GDM1 (cell line): Measurements from ENCODE around the gene SIK3.

Experiments
- DNase-seq: peaks from one replicate; lab custom pipeline; 2025; lab: John Stamatoyannopoulos, UW

The SIK3 gene

DNA sequence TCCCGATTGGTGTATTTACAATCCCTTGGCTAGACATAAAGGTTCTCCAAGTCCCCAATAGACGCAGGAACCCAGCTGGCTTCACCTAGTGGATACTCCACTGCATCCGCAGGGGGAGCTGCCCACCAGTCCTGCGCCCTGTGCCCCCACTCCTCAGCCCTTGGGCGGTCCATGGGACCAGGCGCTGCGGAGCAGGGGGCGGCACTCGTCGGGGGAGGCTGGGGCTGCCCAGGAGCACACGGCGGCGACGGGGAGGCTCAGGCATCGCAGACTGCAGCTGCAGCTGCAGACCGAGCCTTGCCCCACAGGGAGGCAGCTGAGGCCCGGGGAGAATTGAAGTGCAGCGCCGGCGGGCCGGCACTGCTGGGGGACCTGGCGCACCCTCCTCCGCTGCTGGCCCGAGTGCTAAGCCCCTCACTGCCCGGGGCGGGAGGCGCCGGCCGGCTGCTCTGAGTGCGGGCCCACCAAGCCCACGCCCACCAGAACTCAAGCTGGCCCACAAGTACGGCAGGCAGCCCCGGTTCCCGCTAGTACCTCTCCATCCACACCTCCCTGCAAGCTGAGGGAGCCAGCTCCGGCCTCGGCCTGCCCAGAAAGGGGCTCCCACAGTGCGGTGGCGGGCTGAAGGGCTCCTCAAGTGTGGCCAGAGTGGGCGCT is 12.2 kb upstream of the SIK3 start:
- DNase-seq: no peak

DNA sequence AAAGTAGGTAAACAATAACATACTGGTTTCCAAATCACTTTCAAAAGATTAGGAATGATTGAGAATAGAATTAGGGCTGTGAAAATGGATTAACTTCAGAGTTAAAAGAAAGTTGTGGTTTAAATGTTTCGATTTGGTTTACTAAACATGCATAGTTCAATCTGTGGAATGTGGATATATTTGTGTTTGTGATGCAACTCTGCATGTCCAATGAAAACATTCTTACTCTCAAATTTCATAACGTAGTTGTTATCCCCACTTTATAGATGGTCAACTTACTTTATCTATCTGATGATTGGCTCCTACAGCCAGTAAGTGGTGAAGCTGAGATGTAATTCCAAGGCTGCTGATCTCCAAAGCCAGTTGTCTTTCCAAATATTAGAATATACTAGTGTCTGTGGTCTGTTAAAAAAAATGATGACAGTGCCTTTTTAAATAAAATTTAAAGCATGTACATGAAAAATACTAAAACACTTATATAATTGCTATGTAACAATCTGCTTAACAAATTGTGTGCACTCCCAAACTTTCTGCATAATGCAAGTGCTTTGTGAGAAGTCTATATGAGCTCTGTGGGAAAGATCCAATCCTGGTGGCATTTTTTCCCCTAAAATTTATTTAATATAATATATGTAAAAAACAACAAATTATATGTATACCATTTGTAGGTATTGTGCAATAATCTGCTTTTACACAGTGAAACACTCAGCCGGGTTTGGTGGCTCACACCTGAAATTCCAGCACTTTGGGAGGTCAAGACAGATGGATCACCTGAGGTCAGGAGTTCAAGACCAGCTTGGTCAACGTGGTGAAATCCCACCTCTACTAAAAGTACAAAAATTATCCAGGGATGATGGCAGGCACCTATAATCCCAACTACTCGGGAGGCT is 9.7 kb upstream of the SIK3 start:
- no peak for DNase-seq

GRCh38 chr11:117100556-117100955 is 2.3 kb upstream of the SIK3 start:
- DNase-seq: no peak

GRCh38 chr11:117099696-117100095 is 1.5 kb upstream of the SIK3 start:
- no peak for DNase-seq

GRCh38 chr11:117097389-117098268 is 599 bp downstream of the SIK3 start:
- DNase-seq: no peak

DNA sequence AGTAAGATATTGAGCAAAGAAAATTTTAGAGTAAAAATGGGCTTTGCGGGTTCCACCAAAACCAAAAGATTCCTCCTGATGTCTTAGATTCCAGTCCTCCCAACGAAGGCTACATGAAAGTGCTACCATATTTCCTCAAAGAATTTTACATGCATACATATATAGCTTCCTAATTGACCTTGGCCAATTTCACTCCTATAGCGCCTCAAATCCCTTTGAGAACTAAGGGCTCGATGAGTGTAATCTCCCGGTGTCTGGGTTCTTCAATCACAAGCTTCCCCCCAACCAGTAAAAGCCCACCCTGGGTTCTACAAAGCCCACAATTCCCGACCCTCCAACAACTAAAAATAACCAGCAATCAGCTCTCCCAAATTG is 1.2 kb downstream of the SIK3 start:
- no peak for DNase-seq

DNA sequence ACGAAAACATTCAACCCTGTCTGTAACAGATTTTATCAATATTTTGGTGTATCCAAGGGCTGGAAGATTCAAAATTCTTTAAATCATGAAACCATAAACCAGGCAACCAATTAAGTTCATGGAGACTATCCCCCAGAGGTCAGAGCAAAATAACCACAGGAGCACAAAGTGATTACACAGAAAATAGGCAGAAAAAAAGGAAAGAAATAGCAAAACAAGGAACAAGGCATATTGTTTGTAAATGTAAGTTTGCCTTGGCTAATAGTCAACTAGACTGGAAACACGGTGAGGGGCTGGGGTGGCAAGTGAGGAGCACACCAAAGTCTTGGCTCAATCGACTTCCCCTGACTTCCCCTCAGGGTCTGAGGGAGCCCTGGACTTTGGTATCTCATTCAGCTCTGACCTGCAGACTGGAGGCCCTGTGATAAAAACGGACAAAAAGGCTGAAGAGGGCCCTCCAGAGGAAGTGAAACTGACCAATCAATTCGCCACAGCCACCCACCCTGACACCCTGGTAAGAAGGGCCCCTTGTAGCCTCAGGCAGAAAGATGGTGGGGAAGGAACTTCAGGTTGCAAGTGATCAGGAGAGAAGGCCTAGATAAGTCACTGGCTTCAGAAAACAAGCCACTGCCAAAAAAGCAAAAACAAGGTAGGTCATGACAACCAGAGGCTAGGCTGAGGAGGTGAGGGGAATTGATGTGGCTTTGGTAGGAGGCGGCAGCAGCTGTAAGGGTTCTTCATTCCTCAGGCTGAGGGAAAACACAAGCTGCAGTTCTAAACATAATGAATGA is 1.8 kb downstream of the SIK3 start:
- DNase-seq: no peak

DNA sequence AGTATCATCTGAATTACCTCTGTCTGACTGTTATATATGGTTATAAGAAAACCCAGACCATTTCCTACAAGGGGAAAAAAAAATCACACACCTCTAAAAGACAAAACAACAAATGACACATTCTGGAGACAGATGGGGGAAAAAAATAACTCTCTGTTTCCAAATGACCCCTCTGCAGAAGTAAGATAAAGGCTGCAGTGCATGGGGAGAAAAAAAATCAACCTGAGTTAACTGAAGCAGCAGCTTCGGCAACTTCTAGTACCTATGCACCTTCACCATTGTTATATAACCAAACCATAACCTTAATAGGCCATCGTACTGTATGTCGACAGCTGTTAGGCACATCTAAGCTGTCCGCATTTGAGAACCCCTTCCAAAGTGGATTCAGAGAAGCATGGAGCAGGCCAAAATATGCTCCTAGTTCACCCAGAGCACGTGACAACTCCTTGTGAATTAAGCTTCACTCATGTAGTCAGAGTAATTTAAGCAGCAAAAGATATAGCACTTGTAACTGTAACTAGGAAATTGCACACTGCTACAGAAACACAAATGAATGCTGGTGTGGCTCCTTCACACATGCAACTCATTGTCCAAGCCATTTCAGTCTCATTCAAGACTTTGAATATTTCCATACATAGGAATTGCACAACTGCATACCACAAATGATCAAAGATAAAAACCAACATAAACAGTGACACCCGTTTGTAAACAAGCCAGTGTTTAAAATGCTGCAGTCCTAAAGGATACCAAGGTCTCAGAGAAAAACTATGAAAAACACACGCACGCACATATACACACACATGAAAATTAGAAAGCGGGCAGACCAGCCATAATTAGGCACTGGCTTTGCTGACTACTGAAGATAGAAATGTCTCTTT is 2.7 kb downstream of the SIK3 start:
- no peak for DNase-seq

- no peak for DNase-seq
Measured at GRCh38 chr11:117094776-117095175, 3.5 kb downstream of the SIK3 start.

DNA sequence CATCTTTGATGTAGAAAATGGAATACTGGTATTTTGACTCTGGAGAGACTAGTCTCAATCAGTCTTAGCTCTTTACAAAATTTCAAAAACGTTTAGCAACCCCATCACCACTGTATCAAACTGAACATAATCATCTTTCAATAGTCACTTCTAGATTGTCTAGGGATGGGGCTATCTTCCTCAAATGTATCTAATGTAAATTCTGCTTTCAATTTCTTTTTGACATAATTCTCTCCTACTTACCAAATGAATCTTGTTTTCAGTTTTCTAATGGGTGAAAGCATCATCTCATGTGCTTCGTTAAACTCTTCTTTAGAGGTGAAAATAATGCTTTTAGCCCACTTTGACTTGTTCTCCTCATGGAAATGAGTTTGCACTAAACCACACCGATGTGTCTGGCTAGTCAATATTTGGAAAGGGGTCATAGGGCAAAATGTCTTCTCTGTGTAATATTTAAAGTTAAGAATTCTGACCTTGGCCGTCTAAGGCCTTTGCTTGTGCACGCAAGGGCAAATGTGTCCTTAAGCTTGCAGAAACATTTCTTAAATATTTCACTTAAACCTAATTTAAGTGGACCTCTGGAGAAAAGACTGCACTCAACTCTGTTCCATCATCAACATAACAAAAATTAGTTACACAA is 5.2 kb downstream of the SIK3 start:
- no peak for DNase-seq

DNA sequence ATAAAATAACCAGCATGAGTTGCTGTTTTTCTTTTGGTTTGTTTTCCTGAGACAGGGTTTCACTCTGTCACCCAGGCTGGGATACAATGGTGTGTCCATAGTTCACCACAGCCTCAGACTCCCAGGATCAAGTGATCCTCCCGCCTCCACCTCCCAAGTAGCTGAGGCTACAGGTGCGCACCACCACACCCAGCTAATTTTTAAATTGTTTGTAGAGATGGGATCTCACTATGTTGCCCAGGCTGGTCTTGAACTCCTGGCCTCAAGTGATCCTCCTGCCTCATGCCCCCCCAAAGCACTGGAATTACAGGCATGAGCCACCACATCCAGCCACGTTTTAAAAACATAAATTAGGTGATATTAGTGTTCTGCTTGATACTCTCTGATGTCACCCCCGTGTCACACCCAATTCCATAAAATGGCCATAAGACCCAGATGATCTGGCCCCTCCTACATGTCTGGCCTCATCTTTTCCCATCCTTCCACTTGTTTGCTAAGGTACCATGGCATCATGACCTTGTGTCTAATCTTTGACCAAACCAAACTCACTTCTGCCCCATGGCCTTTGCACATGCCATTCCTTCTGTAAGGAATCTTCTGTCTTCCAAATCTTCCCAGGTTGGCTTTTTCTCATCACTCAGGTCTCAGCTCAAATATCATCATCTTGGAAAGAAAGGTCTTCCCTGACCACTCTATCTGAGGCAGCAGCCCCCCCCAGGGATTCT is 6.3 kb downstream of the SIK3 start:
- no peak for DNase-seq

DNA sequence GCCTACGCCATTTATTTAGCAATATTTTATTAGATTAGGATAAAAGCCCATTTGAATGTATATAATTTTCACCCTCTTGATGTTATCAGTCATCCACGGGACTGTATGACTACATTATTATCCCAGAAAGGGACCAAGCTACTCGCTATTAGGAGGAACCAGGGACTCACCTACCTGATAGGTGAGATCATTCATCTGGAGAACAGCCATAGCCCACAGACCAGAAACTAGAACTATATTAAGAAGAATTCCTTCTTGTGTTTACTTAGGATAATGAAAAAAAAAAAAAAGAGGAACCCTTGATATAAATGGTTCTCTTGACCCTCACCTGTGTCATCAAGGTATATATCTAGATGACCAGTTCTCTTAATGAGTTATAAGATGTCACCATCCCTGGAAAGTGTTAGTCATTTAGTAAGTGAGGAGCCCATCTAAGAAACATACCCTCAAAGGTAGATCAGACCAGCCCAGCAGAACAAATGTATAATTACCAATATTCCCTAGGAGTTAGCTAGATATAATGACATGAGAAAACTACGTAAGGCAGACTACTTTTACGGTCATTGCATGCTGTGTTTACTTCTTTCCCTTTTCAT is 8.0 kb downstream of the SIK3 start:
- no peak for DNase-seq

- DNase-seq: no peak
Measured at GRCh38 chr11:117089685-117090084, 8.5 kb downstream of the SIK3 start.

GRCh38 chr11:117087446-117087845 is 10.8 kb downstream of the SIK3 start:
- no peak for DNase-seq

GRCh38 chr11:117084992-117085391 is 13.2 kb downstream of the SIK3 start:
- no peak for DNase-seq

DNA sequence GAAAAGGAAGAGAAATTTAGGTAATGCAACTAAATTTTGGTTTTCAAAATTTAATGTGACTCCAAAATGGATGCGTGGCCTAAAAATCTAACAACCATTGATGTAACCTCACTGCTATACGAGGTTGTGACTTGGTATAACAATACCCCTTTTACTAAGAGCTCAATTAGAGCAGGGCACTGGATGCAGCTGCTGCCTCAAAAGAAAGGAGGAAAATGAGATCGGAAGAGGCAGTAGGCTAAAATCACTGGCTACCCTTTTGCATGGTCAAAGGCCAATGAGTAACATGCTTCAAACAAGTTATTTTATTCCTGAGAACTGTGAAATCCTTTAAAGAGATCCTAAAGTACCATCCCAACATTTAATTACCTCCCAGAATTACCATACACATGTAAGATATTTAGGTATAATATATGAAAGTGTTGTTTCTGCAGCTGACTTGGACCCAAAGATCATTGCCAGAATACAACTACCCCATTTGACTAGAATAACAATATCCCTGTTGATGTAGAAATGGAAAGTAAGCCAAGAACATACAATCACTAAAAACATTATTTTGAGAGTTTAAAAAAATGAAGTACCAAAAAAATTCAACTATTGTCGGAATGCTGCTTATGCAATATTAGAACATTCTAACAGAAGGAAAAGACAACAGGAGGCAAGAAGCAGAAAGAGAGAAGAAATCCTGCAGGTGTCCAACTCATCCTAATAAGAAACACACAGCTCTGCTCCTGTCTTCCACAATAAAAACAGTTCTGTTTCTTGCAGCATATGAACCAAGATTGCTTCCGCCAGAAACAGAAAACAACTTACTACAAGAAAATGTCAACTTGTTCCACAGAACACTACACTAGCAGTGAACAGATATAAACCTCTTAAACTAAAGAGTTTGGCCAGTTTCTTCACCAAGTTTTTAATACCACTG is 15.0 kb downstream of the SIK3 start:
- no peak for DNase-seq

DNA sequence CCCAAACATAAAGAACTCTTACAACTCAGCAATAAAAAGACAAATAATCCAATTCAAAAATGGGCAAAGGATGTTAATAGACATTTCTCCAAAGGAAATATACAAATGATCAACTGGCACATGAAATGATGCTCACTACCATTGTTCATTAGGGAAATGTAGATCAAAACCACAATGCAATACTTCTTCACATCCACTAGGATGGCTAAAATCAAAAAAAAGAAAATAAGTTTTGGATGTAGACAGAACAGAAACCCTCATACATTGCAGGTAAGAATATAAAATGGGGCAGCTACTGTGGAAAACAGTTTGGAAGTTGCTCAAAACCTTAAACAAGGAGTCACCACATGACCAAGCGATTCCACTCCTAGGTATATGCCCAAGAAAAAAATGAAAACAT is 16.3 kb downstream of the SIK3 start:
- DNase-seq: no peak

DNA sequence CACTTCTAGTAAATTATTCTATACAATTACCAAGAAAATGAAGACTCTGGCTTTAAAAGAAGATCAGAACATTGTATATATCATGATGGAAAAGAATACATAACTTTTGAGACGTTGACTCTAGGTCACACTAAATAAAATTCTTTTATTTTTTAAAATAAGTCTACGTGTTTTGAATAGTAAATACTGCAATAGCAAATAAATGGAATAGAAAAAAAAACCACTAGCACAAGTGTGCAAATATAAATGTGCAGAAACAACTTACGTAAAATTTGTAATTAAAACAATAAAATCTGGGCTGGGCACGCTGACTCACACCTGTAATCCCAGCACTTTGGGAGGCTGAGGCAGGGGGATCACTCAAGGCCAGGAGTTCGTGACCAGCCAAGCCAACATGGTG is 17.9 kb downstream of the SIK3 start:
- DNase-seq: no peak
